Activated CD8-positive, alpha-beta memory T cell treated with anti-CD3 and anti-CD28 coated beads for 36 hours (primary cell): ENCODE data around the gene ASCC1. TPM values are rescaled to one million over a fixed set of nuclear protein-coding genes. Genes with fewer than 3 reads are reported as not detected.

ENCODE experiments used
- CTCF ChIA-PET: fragments of 350-600 bp; sonication (Branson Sonifier 250); formaldehyde crosslinking; loops from one replicate; lab custom pipeline; 2021; ENCODE audit warnings: antibody characterized with exemption; lab: Charles Lee
- POLR2A ChIA-PET: fragments of 350-600 bp; sonication (Branson Sonifier 250); formaldehyde crosslinking; loops from one replicate; lab custom pipeline; 2021; ENCODE audit warnings: antibody characterized with exemption; lab: Charles Lee
- total RNA-seq, 2 experiments: library from RNA; stranded (reverse); gene quantifications; one replicate each; pipeline ENCODE4 v1.2.3, GENCODE V29; 2021

The ASCC1 gene
- total RNA-seq, 2 experiments from 2014 or later: 43.2 to 44.1 TPM

DNA sequence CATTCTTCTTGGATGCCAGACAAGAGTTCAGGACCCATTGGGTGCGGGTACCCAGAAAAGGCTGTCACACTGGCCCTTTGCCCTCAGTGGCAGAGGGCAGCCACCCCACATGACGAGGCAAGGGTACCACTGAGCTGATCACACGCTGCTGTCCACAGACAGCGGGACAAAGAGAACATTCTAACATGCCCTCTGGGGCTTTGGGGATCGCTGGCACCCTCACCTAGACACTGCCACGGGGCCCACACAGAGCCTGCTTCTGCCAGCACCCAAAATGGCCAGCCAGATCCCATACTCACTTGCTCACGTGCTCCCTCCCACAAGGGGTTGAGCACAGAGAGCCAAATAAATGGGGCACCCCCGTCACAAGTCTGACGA is 111.0 kb downstream of the ASCC1 start:
- POLR2A ChIA-PET: no interaction called here
- CTCF ChIA-PET: no interaction called here

DNA sequence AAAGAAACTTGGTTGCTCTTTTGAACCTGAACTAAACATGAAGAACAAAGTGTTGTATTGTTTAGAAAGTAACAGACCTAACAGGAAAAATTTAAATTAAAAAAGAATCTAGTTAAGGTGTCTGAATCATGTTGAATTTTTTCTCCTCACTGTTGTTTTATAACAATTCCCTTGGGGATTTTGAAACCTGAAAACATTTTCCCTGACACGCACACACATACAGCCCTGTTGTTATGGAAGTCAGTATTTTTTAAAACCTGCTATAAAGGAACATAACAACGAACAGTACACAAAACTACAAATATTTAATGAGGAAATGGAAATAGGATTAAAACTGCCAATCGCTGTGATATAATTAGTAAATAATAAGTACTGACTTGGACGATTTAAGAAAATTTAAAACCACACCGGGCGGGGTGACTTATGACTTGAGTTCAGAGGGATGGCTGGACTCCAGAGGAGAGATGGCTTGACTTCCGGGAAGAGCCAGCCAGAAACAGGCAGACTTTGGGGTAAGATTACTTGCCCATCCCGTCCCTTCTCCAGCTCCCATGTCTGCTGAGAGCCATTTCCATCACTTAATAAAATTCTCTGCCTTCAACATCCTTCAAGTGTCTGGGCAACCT is 111.5 kb downstream of the ASCC1 start:
- POLR2A ChIA-PET: no interaction called here
- CTCF ChIA-PET: no interaction called here

DNA sequence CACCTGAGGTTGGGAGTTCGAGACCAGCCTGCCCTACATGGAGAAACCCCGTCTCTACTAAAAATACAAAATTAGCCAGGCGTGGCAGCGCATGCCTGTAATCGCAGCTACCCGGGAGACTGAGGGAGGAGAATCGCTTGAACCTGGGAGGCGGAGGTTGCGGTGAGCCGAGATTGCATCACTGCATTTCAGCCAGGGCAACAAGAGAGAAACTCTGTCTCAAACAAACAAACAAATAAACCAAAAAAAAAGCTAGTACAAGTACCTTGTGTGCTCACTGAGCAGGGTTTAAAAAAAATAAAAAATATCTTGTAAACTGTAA is 116.5 kb downstream of the ASCC1 start:
- ChIA-PET CTCF (interaction anchor here (0.5 to 0.6 kb wide), 2 partner anchors 43 to 1146 kb away, joined by 3 read pairs; no protein-coding TSS in a partner anchor), POLR2A (no interaction called here)

DNA sequence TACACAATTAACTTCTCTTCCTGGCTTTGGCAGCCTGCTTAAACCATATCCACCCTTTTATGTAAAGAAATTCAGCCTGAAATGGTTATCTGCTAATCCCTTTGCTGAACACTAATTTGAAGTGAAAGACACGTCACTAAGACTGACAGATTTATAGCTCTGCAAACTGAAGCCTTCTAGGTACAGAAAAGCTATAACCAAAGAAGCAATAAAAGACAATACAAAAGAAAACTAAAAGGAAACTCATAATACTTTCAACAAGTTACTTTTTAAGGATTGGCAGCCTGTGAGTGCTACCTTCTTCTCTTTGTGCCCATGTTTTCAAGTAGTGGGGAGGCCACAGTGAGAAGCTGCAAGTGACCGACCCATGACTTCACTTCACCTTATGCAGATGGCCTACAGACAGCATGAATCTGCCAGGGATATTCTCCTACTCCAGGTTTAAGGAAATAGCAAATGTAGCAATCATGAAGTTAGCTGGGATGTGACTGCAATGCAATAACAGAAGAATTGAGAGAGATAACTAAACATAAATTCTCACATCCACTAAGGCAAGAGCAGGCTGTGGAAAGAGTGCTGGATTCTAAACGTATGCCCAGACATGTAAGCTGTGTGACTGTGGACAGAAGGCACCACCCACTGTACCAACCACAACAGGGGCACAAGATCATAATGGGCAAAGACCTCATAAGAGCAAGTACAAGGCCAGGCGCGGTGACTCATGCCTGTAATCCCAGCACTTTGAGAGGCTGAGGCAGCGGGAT is 117.1 kb downstream of the ASCC1 start:
- ChIA-PET CTCF (interaction anchor here (0.5 kb wide), 1 partner anchor 1146 kb away, joined by 3 read pairs; no protein-coding TSS in a partner anchor), POLR2A (interaction anchor here (0.6 kb wide), 1 partner anchor 127 kb away, joined by 3 read pairs; no protein-coding TSS in a partner anchor)

DNA sequence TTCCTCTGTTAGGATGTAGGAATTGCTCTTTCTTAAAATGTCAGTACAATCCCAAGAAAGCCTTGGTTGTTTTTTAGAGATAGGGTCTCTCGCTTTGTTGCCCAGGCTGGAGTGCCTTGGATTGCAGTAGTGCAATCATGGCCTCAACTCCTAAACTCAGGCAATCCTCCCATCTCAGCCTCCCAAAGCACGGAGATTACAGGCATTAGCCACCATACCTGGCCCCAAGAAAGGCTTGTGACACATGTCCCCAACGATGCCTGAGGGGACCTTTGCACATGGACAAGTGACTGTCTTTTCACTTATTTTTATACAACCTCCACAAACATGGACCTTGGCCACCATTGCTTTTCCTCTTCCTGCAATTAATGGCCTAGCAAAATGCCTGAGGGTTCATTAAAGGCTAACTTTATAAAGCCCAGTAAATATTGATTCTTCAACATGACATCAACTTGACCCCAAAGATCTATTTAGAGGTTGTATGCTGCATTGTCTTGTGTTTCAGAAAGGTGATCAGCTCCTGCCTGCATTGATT is 117.7 kb downstream of the ASCC1 start:
- ChIA-PET CTCF (no interaction called here), POLR2A (interaction anchor here (0.6 kb wide), 1 partner anchor 127 kb away, joined by 3 read pairs; no protein-coding TSS in a partner anchor)

DNA sequence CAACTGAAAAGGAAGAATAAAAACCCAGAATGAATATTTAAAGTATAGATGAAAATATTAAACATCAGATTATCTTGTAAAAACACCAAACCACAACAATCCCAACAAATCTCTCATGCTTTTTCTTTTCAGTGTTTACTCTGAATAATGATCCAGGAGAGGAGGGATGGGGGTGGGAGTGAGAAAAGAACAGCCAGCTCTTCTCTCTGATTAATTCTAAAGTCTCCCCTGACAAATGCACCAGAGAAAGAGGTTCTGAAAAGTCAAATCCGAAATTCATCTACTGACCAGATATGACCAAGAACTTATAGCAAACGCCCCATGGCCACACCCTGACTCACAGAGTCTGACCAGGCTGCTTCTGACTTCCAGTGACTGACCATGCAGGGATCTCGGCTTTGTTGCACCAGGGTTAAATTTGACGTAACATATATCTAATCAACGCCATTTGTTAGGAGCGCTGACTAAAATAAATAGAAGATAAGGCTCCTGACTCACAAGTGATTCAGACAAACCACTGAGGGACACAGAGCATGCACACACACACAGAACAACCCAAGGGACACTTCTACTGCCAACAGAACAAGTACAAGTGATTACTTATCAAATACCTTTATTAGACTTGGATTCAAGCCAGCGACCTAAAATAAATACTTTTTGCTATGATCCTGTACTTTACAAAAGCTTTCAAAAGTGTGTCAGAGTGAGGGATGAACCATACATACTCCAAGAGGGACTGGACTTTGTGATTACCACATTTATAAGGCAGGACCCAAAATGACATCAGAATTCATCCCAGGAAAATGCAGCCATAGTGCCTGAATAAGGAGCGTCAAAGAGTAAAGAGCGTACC is 118.4 kb downstream of the ASCC1 start:
- POLR2A ChIA-PET: no interaction called here
- CTCF ChIA-PET: interaction anchor here (1.2 kb wide), 1 partner anchor 125 kb away, joined by 5 read pairs; no protein-coding TSS in a partner anchor

DNA sequence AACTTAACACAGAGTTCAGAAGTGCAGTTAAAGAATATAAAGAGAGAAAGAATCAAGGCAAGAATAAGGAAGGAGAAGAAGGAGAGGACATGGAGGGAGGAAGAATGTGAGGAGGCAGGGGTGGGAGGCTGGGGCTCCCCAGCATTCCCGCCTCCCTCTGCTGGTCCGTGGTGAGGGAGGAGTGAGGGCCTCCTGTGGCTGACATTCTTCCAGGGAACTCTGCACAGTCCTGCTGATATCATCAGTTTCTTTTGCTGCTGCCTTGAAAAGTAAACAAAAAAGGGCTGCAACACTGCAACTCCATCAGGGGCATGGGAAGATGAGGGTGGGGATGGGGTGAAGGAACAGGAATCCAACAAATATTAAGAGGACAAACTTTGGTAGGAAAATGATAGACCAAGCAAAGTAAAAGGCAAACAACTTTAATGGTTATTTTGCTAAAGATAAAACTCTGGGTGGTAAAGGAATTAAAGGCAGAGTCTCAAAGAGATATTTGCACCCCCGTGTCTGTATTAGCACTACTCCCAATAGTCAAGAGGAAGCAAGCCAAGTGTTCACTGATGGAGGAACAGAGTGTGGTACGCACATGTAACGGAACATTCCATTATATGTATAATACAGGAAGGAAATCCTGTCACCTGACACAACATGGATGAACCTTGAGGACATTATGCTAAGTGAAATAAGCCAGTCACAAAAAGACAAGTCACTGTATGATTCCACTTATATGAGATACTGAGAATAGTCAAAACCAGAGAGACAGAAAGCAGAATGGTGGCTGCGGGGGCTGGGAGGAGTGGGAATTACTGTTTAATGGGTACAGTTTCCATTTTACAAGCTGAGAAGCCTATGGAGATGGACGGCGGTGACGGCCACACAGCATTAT is 119.7 kb downstream of the ASCC1 start:
- POLR2A ChIA-PET: no interaction called here
- CTCF ChIA-PET: interaction anchor here (1.2 kb wide), 1 partner anchor 126 kb away, joined by 5 read pairs; no protein-coding TSS in a partner anchor

DNA sequence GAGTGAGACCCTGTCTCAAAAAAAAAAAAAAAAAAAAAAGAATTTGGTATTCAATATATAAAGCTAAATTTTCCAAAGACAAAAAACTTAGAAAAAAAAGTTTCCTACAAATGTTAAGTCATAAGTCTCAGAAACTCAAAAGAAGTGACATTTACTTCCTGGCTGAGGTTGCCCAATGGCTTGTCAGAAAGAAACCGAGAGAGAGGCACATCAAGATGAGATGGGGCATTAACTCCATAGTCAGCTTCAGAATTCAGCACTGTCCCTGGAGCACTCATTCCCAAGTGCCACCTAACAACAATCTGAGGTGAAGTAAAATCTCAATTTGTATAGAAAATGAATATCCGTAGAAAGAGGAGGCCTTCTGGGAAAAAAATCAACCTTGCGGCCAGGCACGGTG is 120.9 kb downstream of the ASCC1 start:
- CTCF ChIA-PET: interaction anchor here (0.7 kb wide), 2 partner anchors 67 to 525 kb away, joined by 3 to 4 read pairs; no protein-coding TSS in a partner anchor
- POLR2A ChIA-PET: interaction anchor here (0.7 kb wide), 1 partner anchor 112 kb away, joined by 6 read pairs; no protein-coding TSS in a partner anchor

DNA sequence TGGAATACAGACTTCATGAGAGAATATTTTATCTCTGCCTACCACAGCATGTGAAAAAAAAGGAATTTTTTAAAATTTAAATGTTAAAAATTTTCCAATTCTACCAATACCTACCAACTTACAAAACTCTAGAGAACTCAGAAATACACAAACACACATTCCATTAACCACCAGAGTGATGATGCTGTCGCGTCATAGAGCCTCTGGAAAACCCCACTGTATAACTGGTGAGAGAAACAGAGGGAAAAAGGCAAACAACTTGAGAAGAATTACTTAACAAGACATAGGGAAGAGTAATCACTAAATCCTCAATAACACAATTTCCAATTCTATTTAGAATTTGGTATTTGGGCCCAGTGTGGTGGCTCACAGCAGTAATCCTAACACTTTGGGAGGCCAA is 121.5 kb downstream of the ASCC1 start:
- ChIA-PET CTCF (interaction anchor here (0.8 kb wide), 1 partner anchor 243 kb away, joined by 3 read pairs; no protein-coding TSS in a partner anchor), POLR2A (no interaction called here)

DNA sequence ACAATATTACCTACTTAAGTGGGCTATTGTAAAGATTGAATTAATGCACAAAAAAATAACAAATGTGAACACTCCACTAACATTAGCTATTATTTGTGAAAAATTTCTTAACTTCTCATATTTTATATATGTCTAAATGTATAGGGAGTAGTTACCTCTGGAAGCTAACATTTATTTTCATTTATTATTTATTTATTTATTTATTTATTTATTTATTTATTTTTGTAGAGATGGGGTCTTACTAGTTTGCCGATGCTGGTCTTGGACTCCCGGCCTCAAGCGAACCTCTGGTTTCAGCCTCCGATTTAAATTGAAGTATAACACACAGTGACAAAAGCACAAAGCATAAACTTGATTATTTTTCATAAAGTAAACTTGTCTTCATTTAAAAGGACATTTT is 122.6 kb downstream of the ASCC1 start:
- ChIA-PET CTCF (interaction anchor here (0.8 to 1.1 kb wide), 2 partner anchors 30 to 244 kb away, joined by 3 read pairs; no protein-coding TSS in a partner anchor), POLR2A (no interaction called here)

DNA sequence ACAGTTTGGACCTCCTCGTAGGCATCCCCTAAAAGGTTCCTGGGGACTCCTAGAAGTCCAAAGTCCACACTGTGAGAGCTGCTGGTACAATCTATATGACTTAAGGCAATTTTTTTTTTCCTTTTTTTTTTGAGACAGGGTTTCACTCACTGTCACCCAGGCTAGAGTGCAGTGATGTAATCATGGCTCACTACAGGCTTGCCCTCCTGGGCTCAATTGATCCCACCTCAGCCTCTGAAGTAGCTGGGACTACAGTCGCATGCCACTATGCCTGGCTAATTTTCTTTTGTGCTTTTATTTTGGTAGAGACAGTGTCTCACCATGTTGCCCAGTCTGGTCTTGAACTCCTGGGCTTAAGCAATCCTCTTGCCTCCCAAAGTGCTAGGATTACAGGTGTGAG is 123.1 kb downstream of the ASCC1 start:
- ChIA-PET POLR2A (no interaction called here), CTCF (interaction anchor here (1.1 kb wide), 1 partner anchor 30 kb away, joined by 3 read pairs; no protein-coding TSS in a partner anchor)

DNA sequence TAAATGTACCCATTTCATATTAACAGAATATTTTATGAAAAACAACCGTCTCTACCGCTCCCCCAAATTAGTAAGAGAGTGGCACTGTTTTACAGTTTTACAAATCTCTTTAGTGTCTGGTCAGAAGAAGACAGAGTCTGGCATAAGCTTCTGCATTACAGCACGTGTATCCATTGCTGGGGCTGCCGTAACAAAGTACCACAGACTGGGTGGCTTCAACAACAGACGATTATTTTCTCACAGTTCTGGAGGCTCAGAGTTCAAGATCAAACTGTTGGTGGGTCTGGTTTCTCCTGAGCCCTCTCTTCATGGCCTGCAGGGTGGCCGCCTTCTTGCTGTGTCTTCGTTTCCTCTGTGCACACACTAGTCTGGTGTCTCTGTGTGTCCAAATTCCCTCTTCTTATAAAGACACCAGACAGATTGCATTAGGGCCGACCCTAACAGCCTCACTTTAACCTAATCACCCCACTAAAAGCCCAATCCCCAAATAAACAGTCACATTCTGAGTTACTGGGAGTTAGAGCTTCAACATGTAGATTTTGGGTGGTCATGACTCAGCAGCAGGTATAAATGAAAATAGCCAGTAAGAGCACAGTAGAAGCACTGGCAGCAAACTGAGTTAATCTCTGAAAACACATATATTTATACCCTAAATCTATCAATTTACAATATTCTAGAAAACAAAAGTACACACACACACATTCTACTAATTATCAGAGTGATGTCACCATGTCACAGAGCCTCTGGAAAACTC is 123.7 kb downstream of the ASCC1 start:
- CTCF ChIA-PET: interaction anchor here (0.6 to 1.9 kb wide), 2 partner anchors 44 to 130 kb away, joined by 3 to 5 read pairs; no protein-coding TSS in a partner anchor
- POLR2A ChIA-PET: no interaction called here

DNA sequence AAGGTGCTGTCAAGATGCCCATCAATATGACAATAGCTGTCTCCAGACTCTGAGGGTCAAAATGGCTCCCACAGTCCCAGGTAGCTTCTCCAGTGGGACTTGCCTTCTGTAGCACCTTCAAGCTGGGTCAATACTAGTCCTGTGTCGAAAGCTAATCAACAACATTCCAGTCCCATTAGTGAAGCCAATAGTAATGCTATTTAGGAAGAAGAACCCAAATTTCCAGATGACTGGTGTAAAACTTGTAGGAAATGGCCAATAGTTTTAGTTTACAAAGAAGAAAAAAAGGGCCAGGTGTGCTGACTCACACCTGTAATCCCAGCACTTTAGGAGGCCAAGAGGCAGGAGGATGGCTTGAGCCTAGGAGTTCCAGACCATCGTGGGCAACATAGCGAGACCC is 125.8 kb downstream of the ASCC1 start:
- CTCF ChIA-PET: interaction anchor here (0.8 kb wide), 1 partner anchor 132 kb away, joined by 3 read pairs; no protein-coding TSS in a partner anchor
- POLR2A ChIA-PET: no interaction called here

DNA sequence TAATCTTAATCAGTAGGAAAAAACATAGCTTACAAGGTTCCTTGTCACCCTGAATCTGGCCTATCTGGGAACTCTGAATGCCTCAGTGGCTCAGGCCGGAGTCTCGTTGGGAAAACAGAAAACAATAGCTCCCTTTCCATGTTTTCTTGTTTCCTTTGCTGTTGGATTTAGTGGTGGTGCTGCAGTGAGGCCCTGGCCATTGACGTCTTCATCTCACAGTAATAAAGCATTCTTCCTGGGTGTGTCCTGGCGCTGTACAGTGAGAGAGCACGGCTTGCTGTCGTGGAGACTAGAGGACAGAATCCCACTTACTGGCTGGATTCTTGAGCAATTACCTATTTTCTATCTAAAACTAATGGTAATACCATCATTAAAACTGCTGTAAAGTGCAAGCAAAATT is 126.5 kb downstream of the ASCC1 start:
- ChIA-PET CTCF (interaction anchor here (0.8 to 2.6 kb wide), 4 partner anchors 16 to 193 kb away, joined by 3 to 6 read pairs (median 4); no protein-coding TSS in a partner anchor), POLR2A (interaction anchor here (0.6 kb wide), 1 partner anchor 231 kb away, joined by 8 read pairs; no protein-coding TSS in a partner anchor)

DNA sequence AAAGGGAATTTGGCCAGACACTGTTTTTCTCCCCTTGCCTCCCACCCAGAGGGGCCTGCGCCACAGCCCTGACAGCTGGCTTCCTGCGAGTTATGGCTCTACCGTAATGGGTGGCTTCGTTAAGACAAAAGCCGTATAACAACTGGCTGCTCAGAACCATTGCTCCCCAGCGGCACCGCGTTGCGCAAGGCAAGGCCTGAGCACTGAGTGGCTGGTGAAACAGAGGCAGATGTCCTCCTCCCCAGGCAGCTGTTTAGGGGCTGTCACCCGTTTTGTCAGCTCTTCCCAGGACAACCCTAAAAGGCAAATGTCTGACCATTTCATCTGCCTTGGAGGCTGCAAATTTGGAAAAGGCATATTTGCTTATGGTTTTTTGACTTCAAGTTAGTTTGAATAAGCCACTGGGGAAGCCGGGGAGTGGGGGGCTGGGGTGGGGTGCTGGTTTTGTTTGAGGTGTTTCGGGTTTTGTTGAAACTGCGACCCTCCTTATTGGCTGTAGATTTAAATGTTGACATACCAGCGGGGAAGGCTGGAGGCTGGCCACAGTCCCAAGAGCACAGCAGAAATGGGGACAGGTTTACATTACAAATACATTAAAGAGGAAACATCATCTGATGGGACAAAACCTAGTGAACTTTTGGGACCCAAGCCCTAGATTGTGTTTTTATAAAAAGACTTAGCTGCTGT is 127.0 kb downstream of the ASCC1 start:
- ChIA-PET POLR2A (interaction anchor here (0.6 to 1.7 kb wide), 9 partner anchors 17 to 1512 kb away, joined by 3 to 9 read pairs (median 6); no protein-coding TSS in a partner anchor), CTCF (interaction anchor here (1.1 to 2.6 kb wide), 4 partner anchors 16 to 193 kb away, joined by 3 to 7 read pairs (median 5); no protein-coding TSS in a partner anchor)
